K562 (cell line): ENCODE data around the gene TMEM101. TPM values are rescaled to one million over a fixed set of nuclear protein-coding genes. Genes with fewer than 3 reads are reported as not detected.

ENCODE experiments used
- ATF1 ChIP-seq, 2 experiments: fragments of 450-650 bp in 1 of 2; IDR thresholded peaks; 2 replicates each; pipeline ENCODE4 v1.6.1; 2016; ENCODE audit warnings: missing compliant biosample characterization in 1 of 2, missing genetic modification characterization in 1 of 2
- ATF6 ChIP-seq: sonication (generic); formaldehyde crosslinking; IDR thresholded peaks from 2 replicates; pipeline ENCODE4 v1.4.0; 2020; ENCODE audit warnings: mild to moderate bottlenecking, missing genetic modification reagents
- CAMTA2 ChIP-seq: fragments of 250-450 bp; sonication (Bioruptor Pico); conservative IDR thresholded peaks from 2 replicates; pipeline ENCODE4 v1.5.1; 2022
- CHCHD3 ChIP-seq: fragments of 250-450 bp; sonication (Bioruptor Pico); IDR thresholded peaks from 2 replicates; pipeline ENCODE4 v2.1.2; 2022; ENCODE audit warnings: mild to moderate bottlenecking
- ELF4 ChIP-seq: fragments of 450-650 bp; formaldehyde crosslinking; IDR thresholded peaks from 2 replicates; pipeline ENCODE4 v1.4.0; 2022; ENCODE audit warnings: missing genetic modification characterization
- KLF1 ChIP-seq: fragments of 450-650 bp; IDR thresholded peaks from 2 replicates; pipeline ENCODE4 v1.6.1; 2016; ENCODE audit warnings: missing genetic modification characterization, missing compliant biosample characterization
- MEF2A ChIP-seq: IDR thresholded peaks from 2 replicates; pipeline ENCODE4 v1.6.1; 2011; ENCODE audit warnings: low read depth, mild to moderate bottlenecking, low read length, moderate library complexity; ENCODE audit not compliant: control insufficient read depth
- NCOA4 ChIP-seq: fragments of 450-650 bp; IDR thresholded peaks from 2 replicates; pipeline ENCODE4 v1.6.1; 2018; ENCODE audit warnings: mild to moderate bottlenecking; ENCODE audit not compliant: partially characterized antibody
- NFIX ChIP-seq: fragments of 250-450 bp; sonication (Bioruptor Pico); IDR thresholded peaks from 2 replicates; pipeline ENCODE4 v1.4.0; 2020; ENCODE audit warnings: low read depth, mild to moderate bottlenecking, moderate library complexity
- PHB ChIP-seq: fragments of 250-450 bp; sonication (Bioruptor Pico); IDR thresholded peaks from 2 replicates; pipeline ENCODE4 v1.5.0; 2021
- POLR2H ChIP-seq: IDR thresholded peaks from 2 replicates; pipeline ENCODE4 v1.6.1; 2016; ENCODE audit warnings: missing genetic modification characterization, low read depth, mild to moderate bottlenecking, control low read depth, missing compliant biosample characterization, moderate library complexity
- PPARD ChIP-seq: fragments of 250-450 bp; sonication (Bioruptor Pico); IDR thresholded peaks from 2 replicates; pipeline ENCODE4 v1.8.0; 2022; ENCODE audit warnings: inconsistent platforms, mild to moderate bottlenecking, moderate library complexity
- SIRT6 ChIP-seq: IDR thresholded peaks from one replicate; pipeline ENCODE4 v1.6.1; 2012; ENCODE audit warnings: low read depth, mild to moderate bottlenecking, control low read depth, inconsistent platforms, low read length, moderate library complexity
- SMAD4 ChIP-seq: fragments of 250-450 bp; sonication (Bioruptor Pico); conservative IDR thresholded peaks from 2 replicates; pipeline ENCODE4 v1.8.0; 2021; ENCODE audit warnings: inconsistent platforms, mild to moderate bottlenecking, moderate library complexity
- TBP ChIP-seq: optimal IDR thresholded peaks from 2 replicates; pipeline ENCODE3; 2011; ENCODE audit warnings: low read depth, low read length, improper control_type of control experiment
- XRCC5 ChIP-seq: fragments of 200-400 bp; formaldehyde crosslinking; IDR thresholded peaks from 2 replicates; pipeline ENCODE4 v1.6.1; 2017; ENCODE audit warnings: low read depth, mild to moderate bottlenecking, low read length
- ZBTB11 ChIP-seq, 3 experiments: fragments of 200-800 bp in 1 of 3; fragments of 250-450 bp in 1 of 3; fragments of 450-650 bp in 1 of 3; sonication (Bioruptor Pico) in 1 of 3; sonication (Bioruptor generic) in 1 of 3; formaldehyde crosslinking in 1 of 3; IDR thresholded peaks; 2 replicates each; pipeline versions ENCODE4 v1.6.1 to v1.8.0; 2016 to 2022; ENCODE audit warnings: mild to moderate bottlenecking in 2 of 3, missing genetic modification characterization in 2 of 3, missing compliant biosample characterization in 1 of 3, moderate library complexity in 1 of 3
- ZBTB2 ChIP-seq: fragments of 450-650 bp; IDR thresholded peaks from 2 replicates; pipeline ENCODE4 v1.6.1; 2016; ENCODE audit warnings: antibody characterized with exemption
- ZNF140 ChIP-seq: fragments of 250-450 bp; sonication (Bioruptor Pico); IDR thresholded peaks from 2 replicates; pipeline ENCODE4 v1.8.0; 2021; ENCODE audit warnings: moderate library complexity, mild to moderate bottlenecking, inconsistent platforms
- ZNF253 ChIP-seq: fragments of 250-450 bp; sonication (Bioruptor Pico); conservative IDR thresholded peaks from 2 replicates; pipeline ENCODE4 v1.6.1; 2021; ENCODE audit warnings: mild to moderate bottlenecking
- ZNF282 ChIP-seq: sonication (generic); formaldehyde crosslinking; IDR thresholded peaks from 2 replicates; pipeline ENCODE4 v1.8.1; 2023; ENCODE audit warnings: missing genetic modification reagents
- ZNF696 ChIP-seq: fragments of 250-450 bp; sonication (Bioruptor Pico); conservative IDR thresholded peaks from 2 replicates; pipeline ENCODE4 v1.4.0; 2020; ENCODE audit warnings: mild to moderate bottlenecking, moderate library complexity
- ZNF707 ChIP-seq: fragments of 250-450 bp; sonication (Bioruptor Pico); conservative IDR thresholded peaks from 2 replicates; pipeline ENCODE4 v1.8.0; 2022; ENCODE audit warnings: inconsistent platforms, mild to moderate bottlenecking, moderate library complexity
- polyA plus RNA-seq, 8 experiments: library from polyadenylated mRNA; depleted of rRNA in 4 of 8; stranded (reverse) in 5 of 8; unstranded in 3 of 8; fragments of >200 nt; fragmentation: Nextera tagmentation in 2 of 8; fragmentation: Illumina TruSeq in 1 of 8; extraction: Ambion mirVana in 2 of 8; extraction: Trizol in 1 of 8; gene quantifications; 2 replicates each; pipeline versions ENCODE4 v1.2.1 to v1.2.3, GENCODE V29; 2011 to 2014; ENCODE audit warnings: inconsistent platforms in 1 of 8, missing spikeins in 1 of 8
- total RNA-seq, 7 experiments: library from RNA; depleted of rRNA in 6 of 7; stranded (reverse); fragments of >200 nt in 6 of 7; fragmentation: Illumina TruSeq in 2 of 7; extraction: Trizol in 2 of 7; gene quantifications; 2 replicates each; pipeline versions ENCODE4 v1.2.1 to v1.2.3, GENCODE V29; 2011 to 2021; ENCODE audit warnings: low replicate concordance in 1 of 7

The TMEM101 gene
- total and polyA plus RNA-seq, 9 of the 15 experiments (the other 6 are each of a cell fraction or from before 2014, with no cell fraction given) = 21.2 to 110 (median 37.8) TPM

- TF ChIP-seq NCOA4 (no peak), PPARD (CRISPR knock-in tag) (0 out of 2 replicates have a peak, but pooled peaks have one; percentile 26), CAMTA2 (CRISPR knock-in tag) (no peak), ZNF140 (CRISPR knock-in tag) (0 out of 2 replicates have a peak, but pooled peaks have one; percentile 23), ZNF707 (CRISPR knock-in tag) (peak; percentile 59), ZNF282 (CRISPR knock-in tag) (no peak), XRCC5 (no peak), POLR2H (no peak), ZNF253 (CRISPR knock-in tag) (no peak), TBP (no peak), ZBTB2 (no peak), ZNF696 (CRISPR knock-in tag) (no peak), SIRT6 (no peak), ZBTB11 (CRISPR knock-in tag; IDR thresholded peaks at IDR 0.05) (peak in 1 of 3 experiments; percentile 74; a peak in 2 of 6 replicates), CHCHD3 (CRISPR knock-in tag) (no peak), ELF4 (CRISPR knock-in tag) (no peak), PHB (no peak), MEF2A (no peak), KLF1 (tag) (no peak), ATF6 (CRISPR knock-in tag) (no peak), SMAD4 (CRISPR knock-in tag) (no peak), ATF1 (CRISPR knock-in tag; IDR thresholded peaks at IDR 0.05) (no peak), ATF1 (tag; IDR thresholded peaks at IDR 0.05) (no peak), NFIX (CRISPR knock-in tag) (peak; percentile 58; the same call in 1 of the 2 replicates)
These were observed 38.9 kb downstream of the TMEM101 start (continued) for GRCh38 chr17:43975898-43976297.
